GM23248 (cell line): Measurements from ENCODE around the gene AMOTL1. TPM values are rescaled to one million over a fixed set of nuclear protein-coding genes. Genes with fewer than 3 reads are reported as not detected.
A peak's percentile ranks its signal among the peaks of the same experiment; 100 is the strongest.

Experiments
- DNase-seq: peaks from one replicate; pipeline ENCODE4 v3.0.0-alpha.2; 2015
- H2AFZ ChIP-seq: fragments of 200-600 bp; sonication (generic); 2 replicates; pipeline ENCODE4 v1.6.1; 2016; ENCODE audit warnings: antibody characterized with exemption
- H3F3A ChIP-seq: fragments of 200-600 bp; sonication (generic); 2 replicates; pipeline ENCODE4 v1.6.1; 2016; ENCODE audit warnings: mild to moderate bottlenecking, antibody characterized with exemption, mixed run types; ENCODE audit not compliant: insufficient read depth
- H3K27ac ChIP-seq: fragments of 200-600 bp; sonication (generic); 2 replicates; pipeline ENCODE4 v1.5.1; 2016; ENCODE audit warnings: mild to moderate bottlenecking
- H3K27me3 ChIP-seq: fragments of 200-600 bp; sonication (generic); replicated peaks from 2 replicates; pipeline ENCODE4 v1.6.1; 2016; ENCODE audit warnings: mild to moderate bottlenecking; ENCODE audit not compliant: insufficient read depth
- H3K36me3 ChIP-seq: fragments of 200-600 bp; sonication (generic); 2 replicates; pipeline ENCODE4 v1.6.1; 2016; ENCODE audit warnings: low read depth, mild to moderate bottlenecking
- H3K4me1 ChIP-seq: fragments of 200-600 bp; sonication (generic); 2 replicates; pipeline ENCODE4 v1.6.1; 2016; ENCODE audit warnings: mild to moderate bottlenecking; ENCODE audit not compliant: insufficient read depth
- H3K4me2 ChIP-seq: fragments of 200-600 bp; sonication (generic); one replicate; pipeline ENCODE4 v1.6.1; 2016; ENCODE audit warnings: mild to moderate bottlenecking; ENCODE audit not compliant: unreplicated experiment
- H3K4me3 ChIP-seq: fragments of 200-600 bp; sonication (generic); 2 replicates; pipeline ENCODE4 v1.5.1; 2016; ENCODE audit warnings: mild to moderate bottlenecking
- H3K79me2 ChIP-seq: fragments of 200-600 bp; sonication (generic); 2 replicates; pipeline ENCODE4 v1.6.1; 2016; ENCODE audit warnings: mild to moderate bottlenecking; ENCODE audit not compliant: insufficient read depth
- H3K9ac ChIP-seq: fragments of 200-600 bp; sonication (generic); 2 replicates; pipeline ENCODE4 v1.6.1; 2016; ENCODE audit warnings: mild to moderate bottlenecking
- H3K9me2 ChIP-seq: fragments of 200-600 bp; sonication (generic); 2 replicates; pipeline ENCODE4 v1.6.1; 2016; ENCODE audit warnings: mixed run types, mild to moderate bottlenecking, moderate library complexity; ENCODE audit not compliant: insufficient read depth
- H3K9me3 ChIP-seq: fragments of 200-600 bp; sonication (generic); one replicate; pipeline ENCODE4 v1.6.1; 2017; ENCODE audit warnings: low read depth
- H4K20me1 ChIP-seq: fragments of 200-600 bp; sonication (generic); 2 replicates; pipeline ENCODE4 v1.6.0; 2016; ENCODE audit not compliant: insufficient read depth
- EZH2 ChIP-seq: fragments of 200-600 bp; sonication (generic); IDR thresholded peaks from 2 replicates; pipeline ENCODE4 v1.6.1; 2018; ENCODE audit warnings: antibody characterized with exemption, mild to moderate bottlenecking; ENCODE audit not compliant: insufficient read depth, poor library complexity, severe bottlenecking
- EZH2phosphoT487 ChIP-seq: fragments of 200-600 bp; sonication (generic); IDR thresholded peaks from 2 replicates; pipeline ENCODE4 v1.6.1; 2018; ENCODE audit warnings: antibody characterized with exemption, moderate library complexity, mild to moderate bottlenecking, low read depth; ENCODE audit not compliant: insufficient read depth
- WGBS, 2 experiments: methylation state at CpG; one replicate each; pipeline ENCODE4 v1.1.6; 2015 to 2017; ENCODE audit warnings: low lambda C conversion rate in 2 of 2, low coverage in 1 of 2; ENCODE audit errors: missing lambda C conversion rate in 2 of 2; 5-methylcytosine and 5-hydroxymethylcytosine counted together
- in situ Hi-C: fragments of 300-500 bp; cut with MboI; formaldehyde crosslinking; loops from 2 replicates; pipeline ENCODE4 v1.15.0; 2020
- polyA plus RNA-seq: library from polyadenylated mRNA; unstranded; fragments of >200 nt; fragmentation: Nextera tagmentation; extraction: Ambion mirVana; gene quantifications from 2 replicates; pipeline ENCODE4 v1.2.1, GENCODE V29; 2016
- total RNA-seq: library from RNA; depleted of rRNA; stranded (reverse); fragments of >200 nt; shearing (Covaris generic); gene quantifications from 2 replicates; pipeline ENCODE4 v1.2.3, GENCODE V29; 2014

AMOTL1 gene
- total and polyA plus RNA-seq, 2 experiments from 2014 or later = 22.3 to 50.8 TPM

- H3K4me3 ChIP-seq = no peak overlapping the region
- peaks cover 12% of the 10 kb centered on the region for H3F3A ChIP-seq
- H3K4me2 ChIP-seq = no peak overlapping the region
- WGBS, 2 experiments = 92 to 96% methylated on average over 1 of the region's 1 CpG
- H3K27me3 ChIP-seq = no peaks in the 10 kb centered on the region
- H2AFZ ChIP-seq = no peak overlapping the region
- H3K9ac ChIP-seq = no peak overlapping the region
- no peaks in the 10 kb centered on the region for H3K79me2 ChIP-seq
- no peak for TF ChIP-seq EZH2
- TF ChIP-seq EZH2phosphoT487 = no peak
- no peaks in the 10 kb centered on the region for H3K36me3 ChIP-seq
- in situ Hi-C loops = no loop called here
- DNase-seq = no peak
- H3K4me1 ChIP-seq = peaks cover 13% of the 10 kb centered on the region; the same call in 1 of the 2 replicates
- H4K20me1 ChIP-seq = no peaks in the 10 kb centered on the region
- no peaks in the 10 kb centered on the region for H3K9me3 ChIP-seq
- no peak overlapping the region for H3K27ac ChIP-seq
- no peaks in the 10 kb centered on the region for H3K9me2 ChIP-seq
Measured at GRCh38 chr11:94722735-94723134, 45.4 kb upstream of the AMOTL1 start.

- TF ChIP-seq EZH2phosphoT487 (no peak), EZH2 (no peak)
Measured at GRCh38 chr11:94725097-94725496, 43.1 kb upstream of the AMOTL1 start.

GRCh38 chr11:94727819-94728218 lies 40.3 kb upstream of the AMOTL1 start:
- Histone ChIP-seq H3K4me2 (no peak overlapping the region), H4K20me1 (no peaks in the 10 kb centered on the region), H3K27ac (0 out of 2 replicates have a peak overlapping the region, but pooled peaks have one; percentile 13), H3K36me3 (no peaks in the 10 kb centered on the region), H3K9me2 (no peaks in the 10 kb centered on the region), H2AFZ (no peak overlapping the region), H3K4me1 (peaks cover 58% of the 10 kb centered on the region), H3K79me2 (no peaks in the 10 kb centered on the region), H3K9me3 (no peaks in the 10 kb centered on the region), H3F3A (peaks cover 55% of the 10 kb centered on the region), H3K27me3 (no peaks in the 10 kb centered on the region), H3K4me3 (no peak overlapping the region), H3K9ac (no peak overlapping the region)
- DNase-seq = no peak
- in situ Hi-C loops = no loop called here
- 52 to 59% methylated on average over 2 of the region's 2 CpGs for WGBS, 2 experiments
- TF ChIP-seq EZH2phosphoT487 (no peak), EZH2 (no peak)

More at GRCh38 chr11:94725097-94725496, 43.1 kb upstream of the AMOTL1 start:
- H4K20me1 ChIP-seq = no peaks in the 10 kb centered on the region
- H3K27ac ChIP-seq = no peak overlapping the region
- in situ Hi-C loops = no loop called here
- H3K9me3 ChIP-seq = no peaks in the 10 kb centered on the region
- no peak overlapping the region for H2AFZ ChIP-seq
- no peaks in the 10 kb centered on the region for H3K79me2 ChIP-seq
- H3K4me2 ChIP-seq = no peak overlapping the region
- H3K9ac ChIP-seq = no peak overlapping the region
- no peak overlapping the region for H3K4me3 ChIP-seq
- H3K27me3 ChIP-seq = no peaks in the 10 kb centered on the region
- 74 to 80% methylated on average over 2 of the region's 2 CpGs for WGBS, 2 experiments
- peaks cover 36% of the 10 kb centered on the region for H3K4me1 ChIP-seq
- H3F3A ChIP-seq = peaks cover 34% of the 10 kb centered on the region
- no peaks in the 10 kb centered on the region for H3K9me2 ChIP-seq
- H3K36me3 ChIP-seq = no peaks in the 10 kb centered on the region
- no peak for DNase-seq

GRCh38 chr11:94728541-94728940 lies 39.6 kb upstream of the AMOTL1 start:
- Histone ChIP-seq H3K27ac (peak overlapping the region; percentile 13), H3K4me1 (peaks cover 58% of the 10 kb centered on the region), H3K9me2 (no peaks in the 10 kb centered on the region), H2AFZ (no peak overlapping the region), H3K27me3 (no peaks in the 10 kb centered on the region), H3K4me2 (peak overlapping the region; percentile 60), H3K79me2 (no peaks in the 10 kb centered on the region), H3F3A (peaks cover 58% of the 10 kb centered on the region), H3K4me3 (no peak overlapping the region), H3K36me3 (no peaks in the 10 kb centered on the region), H3K9ac (no peak overlapping the region), H3K9me3 (no peaks in the 10 kb centered on the region), H4K20me1 (no peaks in the 10 kb centered on the region)
- TF ChIP-seq EZH2 (no peak), EZH2phosphoT487 (no peak)
- DNase-seq = peak; percentile 84
- 4 to 10% methylated on average over 1 of the region's 1 CpG for WGBS, 2 experiments
- in situ Hi-C loops = no loop called here
